ENCODE data around the gene TRNT1.

TRNT1 gene

GRCh38 chr3:3107858-3108257 is 18.9 kb upstream of the TRNT1 start:
- no peak for DNase-seq (ENCODE audit: low read depth)
- TF ChIP-seq MYC (IDR thresholded peaks at IDR 0.05; ENCODE audit: low read depth, low read length), result no peak
- no peak overlapping the region for H3K4me3 ChIP-seq (ENCODE audit: low read depth, low read length)

DNA sequence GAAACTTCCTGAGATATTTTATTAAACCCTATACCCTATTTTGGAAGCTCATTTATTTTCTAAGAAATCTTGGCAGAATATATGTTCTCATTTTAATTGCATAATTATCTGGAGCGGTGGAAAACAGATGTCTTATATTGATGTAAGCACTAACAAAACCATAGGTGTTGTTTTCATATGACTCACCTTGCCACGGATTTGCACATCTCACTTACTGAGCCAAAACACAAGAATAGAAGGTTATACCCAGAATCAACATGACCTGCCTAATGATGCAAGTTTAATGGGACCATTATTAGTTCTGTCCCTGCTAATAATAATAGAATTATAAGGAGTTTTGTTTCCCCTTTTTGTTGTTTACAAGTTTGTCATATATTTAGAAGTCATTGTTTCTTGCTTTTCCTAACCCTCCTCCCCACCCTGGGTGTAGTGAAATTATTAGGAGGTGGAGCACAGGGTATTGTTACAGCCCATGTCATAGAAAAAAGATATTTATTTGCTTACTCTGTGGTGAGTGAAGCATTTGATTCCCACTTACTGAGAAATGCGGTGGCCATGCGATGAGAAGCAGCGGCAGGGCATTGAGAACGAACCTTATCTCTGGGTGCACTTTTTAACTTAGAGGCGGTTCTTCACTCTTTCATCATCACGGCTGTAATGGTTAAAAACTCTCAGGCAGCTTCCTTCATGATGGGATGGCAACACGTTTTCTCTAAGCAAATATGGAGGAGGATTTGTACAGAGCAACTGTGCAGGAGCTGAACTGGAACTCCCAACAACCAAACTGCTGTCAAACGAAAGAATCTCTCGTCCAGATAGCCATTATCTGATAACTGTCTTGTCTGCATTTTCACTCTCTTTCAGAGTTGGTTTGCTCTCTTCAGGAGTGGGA is 17.1 kb upstream of the TRNT1 start:
- TF ChIP-seq, protein P1, sequence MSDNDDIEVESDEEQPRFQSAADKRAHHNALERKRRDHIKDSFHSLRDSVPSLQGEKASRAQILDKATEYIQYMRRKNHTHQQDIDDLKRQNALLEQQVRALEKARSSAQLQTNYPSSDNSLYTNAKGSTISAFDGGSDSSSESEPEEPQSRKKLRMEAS (IDR thresholded peaks at IDR 0.05; ENCODE audit: low read depth, low read length), result no peak
- TF ChIP-seq CTCF (IDR thresholded peaks at IDR 0.05; ENCODE audit: low read depth, low read length), result no peak
- no peak for TF ChIP-seq MYC (IDR thresholded peaks at IDR 0.05; ENCODE audit: low read depth, low read length)
- no peak for TF ChIP-seq POLR2A (IDR thresholded peaks at IDR 0.05; ENCODE audit: extremely low read depth, insufficient read length)
- no peak for DNase-seq (ENCODE audit: low read depth)
- no peak overlapping the region for H3K4me3 ChIP-seq (ENCODE audit: low read depth, low read length)

DNA sequence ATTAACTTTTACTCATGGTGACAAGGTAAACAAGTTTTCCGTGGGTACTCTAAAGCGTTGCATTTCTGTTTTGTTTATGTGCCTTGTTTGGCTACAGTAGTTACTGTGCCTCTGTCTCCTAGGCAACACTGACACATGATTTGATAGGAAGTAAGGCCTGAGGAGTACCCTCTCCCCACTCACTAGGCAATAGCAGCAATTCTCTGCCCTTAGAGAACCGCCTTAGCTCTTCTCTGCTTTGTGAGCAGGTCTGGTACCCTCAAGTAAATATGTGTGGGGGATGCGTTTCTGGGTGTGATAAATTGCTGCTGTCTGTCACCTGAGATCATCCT is 16.5 kb upstream of the TRNT1 start, which contains the start of gene IL5RA:
IL5RA (minus strand) TSS at position 76 of the 332 bp plus-strand sequence. CDS start 5,390 bp downstream, outside the sequence.
- DNase-seq (ENCODE audit: low read depth), result no peak
- H3K4me3 ChIP-seq (ENCODE audit: low read depth, low read length), result no peak within 1 kb of the TSS
- TF ChIP-seq CTCF (IDR thresholded peaks at IDR 0.05; ENCODE audit: low read depth, low read length) (no peak), MYC (IDR thresholded peaks at IDR 0.05; ENCODE audit: low read depth, low read length) (no peak), POLR2A (IDR thresholded peaks at IDR 0.05; ENCODE audit: extremely low read depth, insufficient read length) (no peak)
- TF ChIP-seq, protein P1 (IDR thresholded peaks at IDR 0.05; ENCODE audit: low read depth, low read length), result no peak

DNA sequence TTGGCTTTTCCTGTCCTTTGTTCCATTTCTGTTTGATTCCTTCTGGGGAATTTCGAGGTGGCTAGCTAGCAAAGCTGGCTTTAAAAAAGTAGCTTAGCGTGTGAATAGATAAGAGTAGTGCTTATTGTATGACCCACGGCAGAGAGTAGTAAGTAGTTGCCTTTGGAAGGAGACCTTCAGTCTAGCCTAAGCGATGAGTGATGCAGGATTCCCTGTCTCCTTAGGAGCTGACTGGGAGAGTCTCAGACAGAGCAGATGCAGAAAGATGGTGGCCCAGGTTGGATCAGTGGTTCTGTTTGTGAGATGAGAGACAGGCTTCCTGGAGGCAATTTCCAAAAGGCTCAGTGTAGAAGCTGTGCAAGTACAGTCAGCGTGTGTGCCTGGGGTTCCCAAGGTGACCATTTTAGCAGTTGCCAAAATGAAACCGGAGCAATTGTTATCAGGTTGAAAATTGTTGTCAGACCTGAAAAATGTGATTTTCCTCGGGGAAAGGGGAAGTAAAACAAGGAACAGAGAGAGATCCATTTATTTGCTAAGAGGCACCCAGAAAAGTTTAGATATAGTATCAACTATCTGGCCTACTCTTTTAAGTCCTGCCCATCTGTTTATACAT is 15.9 kb upstream of the TRNT1 start:
- DNase-seq (ENCODE audit: low read depth), result no peak
- TF ChIP-seq CTCF (IDR thresholded peaks at IDR 0.05; ENCODE audit: low read depth, low read length), result no peak
- TF ChIP-seq MYC (IDR thresholded peaks at IDR 0.05; ENCODE audit: low read depth, low read length), result no peak
- TF ChIP-seq POLR2A (IDR thresholded peaks at IDR 0.05; ENCODE audit: extremely low read depth, insufficient read length), result no peak
- TF ChIP-seq, protein P1 (IDR thresholded peaks at IDR 0.05; ENCODE audit: low read depth, low read length), result no peak
- no peak overlapping the region for H3K4me3 ChIP-seq (ENCODE audit: low read depth, low read length)

GRCh38 chr3:3113042-3113709 is 13.6 kb upstream of the TRNT1 start:
- DNase-seq (ENCODE audit: low read depth), result no peak
- H3K4me3 ChIP-seq (ENCODE audit: low read depth, low read length), result no peak overlapping the region
- TF ChIP-seq, protein P1 (IDR thresholded peaks at IDR 0.05; ENCODE audit: low read depth, low read length), result no peak
- TF ChIP-seq CTCF (IDR thresholded peaks at IDR 0.05; ENCODE audit: low read depth, low read length) (no peak), POLR2A (IDR thresholded peaks at IDR 0.05; ENCODE audit: extremely low read depth, insufficient read length) (no peak), MYC (IDR thresholded peaks at IDR 0.05; ENCODE audit: low read depth, low read length) (no peak)

DNA sequence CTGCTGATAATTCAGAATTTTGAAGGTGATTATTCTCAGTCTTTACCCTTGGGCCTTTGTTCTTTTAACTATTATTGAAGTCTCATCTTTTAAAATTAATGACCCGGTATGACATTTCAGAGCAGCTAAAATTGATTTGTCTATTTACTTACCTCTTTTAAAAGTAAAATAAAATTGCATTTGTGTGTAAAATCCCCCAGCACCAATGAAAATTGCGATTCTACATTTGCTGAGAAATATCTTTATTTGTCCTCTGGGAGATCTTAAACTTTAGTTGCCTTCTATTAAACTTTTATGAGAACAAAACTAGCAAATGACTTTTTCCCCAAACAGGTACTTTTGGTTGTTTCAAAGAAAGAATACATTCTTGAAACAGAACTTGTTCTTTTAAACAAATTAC is 9.1 kb upstream of the TRNT1 start:
- TF ChIP-seq CTCF (IDR thresholded peaks at IDR 0.05; ENCODE audit: low read depth, low read length) (no peak), POLR2A (IDR thresholded peaks at IDR 0.05; ENCODE audit: extremely low read depth, insufficient read length) (no peak), MYC (IDR thresholded peaks at IDR 0.05; ENCODE audit: low read depth, low read length) (no peak)
- TF ChIP-seq, protein P1 (IDR thresholded peaks at IDR 0.05; ENCODE audit: low read depth, low read length), result no peak
- H3K4me3 ChIP-seq (ENCODE audit: low read depth, low read length), result no peak overlapping the region
- no peak for DNase-seq (ENCODE audit: low read depth)
